AG09319 (cell line): ENCODE measurements around the gene KCNT1.

Source experiments
- DNase-seq: peaks from one replicate; pipeline ENCODE4 v3.0.0-alpha.2; 2010; ENCODE audit warnings: low read depth; ENCODE audit errors: extremely low read depth
- TF ChIP-seq, protein P1 (sequence below): IDR thresholded peaks from 2 replicates; pipeline ENCODE4 v1.5.1; 2011; ENCODE audit warnings: low read depth, mild to moderate bottlenecking, inconsistent platforms, low read length, moderate library complexity

Gene KCNT1

DNA sequence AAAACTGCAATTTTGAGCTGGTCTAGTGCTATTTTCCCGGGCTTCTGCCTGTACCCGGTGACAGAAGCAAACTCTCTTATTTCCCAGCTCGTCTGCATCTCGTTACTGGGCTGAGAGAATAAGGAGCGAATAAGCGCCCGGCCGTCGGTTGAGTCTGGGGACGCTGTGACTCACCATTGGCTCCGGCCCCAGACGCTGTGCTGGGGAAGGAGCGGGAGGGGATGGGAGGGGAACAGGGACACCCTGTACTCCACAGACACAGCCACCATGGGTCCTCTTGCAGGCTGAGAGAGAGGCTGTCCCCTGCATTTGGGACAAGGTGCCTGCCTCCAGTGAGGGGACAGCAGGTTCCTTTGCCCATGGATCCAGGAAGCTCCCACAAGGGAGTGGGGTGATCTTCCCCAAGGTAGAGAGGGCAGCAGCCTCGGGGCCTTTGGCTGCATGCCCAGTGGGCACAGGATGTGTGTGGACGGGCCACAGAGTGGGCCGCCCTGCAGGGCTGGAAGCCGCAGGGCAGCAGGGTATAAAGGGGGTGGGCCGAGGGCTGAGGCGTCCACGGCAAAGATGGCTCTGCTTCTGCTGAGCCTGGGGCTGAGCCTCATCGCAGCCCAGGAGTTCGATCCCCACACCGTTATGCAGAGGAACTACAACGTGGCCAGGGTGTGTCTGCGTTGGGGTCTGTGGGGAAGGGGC, 39.1 kb upstream of the KCNT1 start, which contains the start of gene LCN9:
LCN9 (plus strand) TSS at position 552 of the 693 bp plus-strand sequence; CDS start at position 565, 13 bp downstream.
- DNase-seq, result no peak
- TF ChIP-seq, protein P1, sequence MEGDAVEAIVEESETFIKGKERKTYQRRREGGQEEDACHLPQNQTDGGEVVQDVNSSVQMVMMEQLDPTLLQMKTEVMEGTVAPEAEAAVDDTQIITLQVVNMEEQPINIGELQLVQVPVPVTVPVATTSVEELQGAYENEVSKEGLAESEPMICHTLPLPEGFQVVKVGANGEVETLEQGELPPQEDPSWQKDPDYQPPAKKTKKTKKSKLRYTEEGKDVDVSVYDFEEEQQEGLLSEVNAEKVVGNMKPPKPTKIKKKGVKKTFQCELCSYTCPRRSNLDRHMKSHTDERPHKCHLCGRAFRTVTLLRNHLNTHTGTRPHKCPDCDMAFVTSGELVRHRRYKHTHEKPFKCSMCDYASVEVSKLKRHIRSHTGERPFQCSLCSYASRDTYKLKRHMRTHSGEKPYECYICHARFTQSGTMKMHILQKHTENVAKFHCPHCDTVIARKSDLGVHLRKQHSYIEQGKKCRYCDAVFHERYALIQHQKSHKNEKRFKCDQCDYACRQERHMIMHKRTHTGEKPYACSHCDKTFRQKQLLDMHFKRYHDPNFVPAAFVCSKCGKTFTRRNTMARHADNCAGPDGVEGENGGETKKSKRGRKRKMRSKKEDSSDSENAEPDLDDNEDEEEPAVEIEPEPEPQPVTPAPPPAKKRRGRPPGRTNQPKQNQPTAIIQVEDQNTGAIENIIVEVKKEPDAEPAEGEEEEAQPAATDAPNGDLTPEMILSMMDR, result no peak

DNA sequence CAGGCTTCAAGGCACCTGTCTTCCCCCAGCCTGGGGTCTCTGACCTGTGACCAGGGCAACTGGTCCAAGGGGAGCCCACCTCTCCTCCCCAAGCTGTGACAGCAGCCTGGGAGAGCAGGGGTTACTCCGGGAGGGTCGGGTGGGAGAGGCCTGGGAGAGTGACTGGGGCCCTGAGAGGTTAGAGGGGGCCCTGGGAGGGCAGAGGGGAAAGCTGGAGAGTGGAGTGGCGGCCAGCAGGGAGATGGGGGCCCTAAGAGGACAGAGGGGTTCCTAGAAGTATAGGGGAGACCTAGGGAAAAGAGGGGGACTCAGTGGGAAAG, 38.6 kb upstream of the KCNT1 start:
- DNase-seq, result no peak
- TF ChIP-seq, protein P1, result no peak

- TF ChIP-seq, protein P1, result no peak
- DNase-seq, result no peak
Observed at GRCh38 chr9:135663857-135664256, 38.1 kb upstream of the KCNT1 start.

DNA sequence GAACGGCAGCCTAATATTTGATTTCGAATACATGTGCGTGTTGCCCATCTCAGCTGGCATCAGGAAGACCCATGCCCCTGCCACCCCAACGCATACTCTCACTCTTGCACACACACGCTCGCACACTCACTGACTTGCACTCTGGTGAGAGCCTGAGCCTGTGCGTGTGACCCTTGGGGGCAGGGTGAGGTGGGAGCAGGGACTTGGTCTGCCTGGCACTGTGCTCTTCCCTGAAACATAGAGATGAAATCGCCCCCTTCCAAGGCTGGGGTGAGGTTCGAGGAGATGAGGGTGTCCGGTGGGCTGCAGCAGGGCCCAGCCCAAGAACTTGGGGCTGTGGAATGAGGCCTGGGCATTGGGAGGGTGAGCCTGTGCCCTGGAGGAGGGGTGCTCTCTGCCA, 37.7 kb upstream of the KCNT1 start:
- no peak for DNase-seq
- TF ChIP-seq, protein P1, result no peak

GRCh38 chr9:135664801-135665794, 36.9 kb upstream of the KCNT1 start:
- TF ChIP-seq, protein P1, result no peak
- DNase-seq, result no peak

- no peak for DNase-seq
- TF ChIP-seq, protein P1, result no peak
Observed at GRCh38 chr9:135665795-135666189, 36.2 kb upstream of the KCNT1 start.
